CD14-positive monocyte (primary cell): Measurements from ENCODE around the gene C16orf96. TPM values are rescaled to one million over a fixed set of nuclear protein-coding genes. Genes with fewer than 3 reads are reported as not detected.

Experiments used
- DNase-seq, 3 donors: peaks; one replicate each; pipeline ENCODE4 v3.0.0-alpha.2; 2011 to 2022
- H2AFZ ChIP-seq: 2 replicates; pipeline ENCODE4 v1.6.0; 2012; ENCODE audit warnings: mild to moderate bottlenecking, low read depth, low read length, inconsistent platforms; ENCODE audit not compliant: insufficient read depth, poor library complexity, severe bottlenecking
- H3K27ac ChIP-seq, 2 donors: 1 replicate in 1 of 2; 2 replicates in 1 of 2; pipeline ENCODE4 v1.5.1; 2012 to 2013; ENCODE audit warnings: low read length in 2 of 2, control low read depth in 1 of 2, inconsistent platforms in 1 of 2, low read depth in 1 of 2, mild to moderate bottlenecking in 1 of 2
- H3K27me3 ChIP-seq, 2 donors: one replicate each; pipeline versions ENCODE4 v1.6.0 to v1.6.1; 2011 to 2013; ENCODE audit warnings: low read length in 2 of 2; ENCODE audit not compliant: control insufficient read depth in 2 of 2, insufficient read depth in 2 of 2
- H3K36me3 ChIP-seq, 2 donors: replicated peaks in 1 of 2; 1 replicate in 1 of 2; 2 replicates in 1 of 2; pipeline versions ENCODE4 v1.5.1 to v1.6.1; 2012 to 2013; ENCODE audit warnings: low read length in 2 of 2, control low read depth in 1 of 2, inconsistent platforms in 1 of 2, mild to moderate bottlenecking in 1 of 2; ENCODE audit not compliant: insufficient read depth in 2 of 2, control insufficient read depth in 1 of 2
- H3K4me1 ChIP-seq, 2 donors: 1 replicate in 1 of 2; 2 replicates in 1 of 2; pipeline versions ENCODE4 v1.5.1 to v1.6.1; 2012 to 2013; ENCODE audit warnings: low read length in 2 of 2, control low read depth in 1 of 2, inconsistent platforms in 1 of 2, mild to moderate bottlenecking in 1 of 2, moderate library complexity in 1 of 2; ENCODE audit not compliant: insufficient read depth in 2 of 2, control insufficient read depth in 1 of 2
- H3K4me2 ChIP-seq: replicated peaks from 2 replicates; pipeline ENCODE3; 2012; ENCODE audit warnings: low read length, moderate library complexity, mild to moderate bottlenecking; ENCODE audit not compliant: poor library complexity, severe bottlenecking; ENCODE audit errors: extremely low read depth
- H3K4me3 ChIP-seq, 3 experiments: fragments of 200-600 bp in 1 of 3; sonication (generic) in 1 of 3; replicated peaks in 1 of 3; 1 replicate in 2 of 3; 2 replicates in 1 of 3; pipeline ENCODE4 v1.5.1; 2011 to 2013; ENCODE audit warnings: low read length in 3 of 3, mild to moderate bottlenecking in 3 of 3, control low read depth in 2 of 3, low read depth in 2 of 3, inconsistent platforms in 1 of 3, moderate library complexity in 1 of 3
- H3K79me2 ChIP-seq: 2 replicates; pipeline ENCODE4 v1.6.0; 2012; ENCODE audit warnings: mild to moderate bottlenecking, control low read depth, inconsistent platforms, low read length, moderate library complexity; ENCODE audit not compliant: insufficient read depth
- H3K9ac ChIP-seq: 2 replicates; pipeline ENCODE4 v1.6.0; 2017; ENCODE audit warnings: low read length, mild to moderate bottlenecking; ENCODE audit not compliant: insufficient read depth, poor library complexity, severe bottlenecking
- H3K9me3 ChIP-seq, 2 donors: replicated peaks in 1 of 2; 1 replicate in 1 of 2; 2 replicates in 1 of 2; pipeline versions ENCODE4 v1.5.1 to v1.6.1; 2012 to 2013; ENCODE audit warnings: low read length in 2 of 2, control low read depth in 1 of 2; ENCODE audit not compliant: control insufficient read depth in 1 of 2, insufficient read depth in 1 of 2
- H4K20me1 ChIP-seq: 2 replicates; pipeline ENCODE4 v1.6.0; 2012; ENCODE audit warnings: mild to moderate bottlenecking, low read length, control low read depth, moderate library complexity; ENCODE audit not compliant: insufficient read depth
- H3K27ac Mint-ChIP-seq, 7 donors: one replicate each; pipeline ENCODE4 v1.8.0; 2020; ENCODE audit warnings: mild to moderate bottlenecking in 7 of 7, mixed read lengths in 7 of 7, moderate library complexity in 6 of 7, inconsistent platforms in 2 of 7
- H3K27me3 Mint-ChIP-seq, 3 donors: one replicate each; pipeline ENCODE4 v1.8.0; 2021 to 2022; ENCODE audit warnings: low read depth in 3 of 3, mild to moderate bottlenecking in 3 of 3, mixed read lengths in 3 of 3, moderate library complexity in 3 of 3, inconsistent platforms in 1 of 3
- H3K36me3 Mint-ChIP-seq, 2 donors: one replicate each; pipeline ENCODE4 v1.8.0; 2020; ENCODE audit warnings: mixed read lengths in 2 of 2, inconsistent platforms in 1 of 2, mild to moderate bottlenecking in 1 of 2
- H3K4me1 Mint-ChIP-seq: one replicate; pipeline ENCODE4 v1.8.0; 2020; ENCODE audit warnings: mild to moderate bottlenecking, mixed read lengths
- H3K4me3 Mint-ChIP-seq, 2 donors: one replicate each; pipeline ENCODE4 v1.8.0; 2020; ENCODE audit warnings: mild to moderate bottlenecking in 2 of 2, mixed read lengths in 2 of 2, moderate library complexity in 1 of 2
- H3K9me3 Mint-ChIP-seq, 7 donors: one replicate each; pipeline ENCODE4 v1.8.0; 2020 to 2022; ENCODE audit warnings: mixed read lengths in 7 of 7, mild to moderate bottlenecking in 6 of 7, moderate library complexity in 6 of 7, inconsistent platforms in 2 of 7
- CTCF ChIP-seq: fragments of 200-600 bp; IDR thresholded peaks from one replicate; pipeline ENCODE4 v1.8.0; 2022; ENCODE audit warnings: antibody characterized with exemption, mild to moderate bottlenecking
- WGBS: methylation state at CpG from one replicate; pipeline ENCODE4 v1.1.5; 2013; ENCODE audit warnings: missing lambda C conversion rate; ENCODE audit not compliant: insufficient coverage; 5-methylcytosine and 5-hydroxymethylcytosine counted together
- intact Hi-C, 2 donors: fragments of 100-400 bp; cut with micrococcal nuclease; formaldehyde crosslinking; loops; one replicate each; pipeline versions ENCODE4 v1.15.0 to v1.15.1; 2023
- polyA plus RNA-seq, 3 donors: library from polyadenylated mRNA; depleted of rRNA in 1 of 3; unstranded in 2 of 3; stranded (reverse) in 1 of 3; fragments of 300-500 nt in 2 of 3; fragments of >200 nt in 1 of 3; fragmentation: Illumina TruSeq in 2 of 3; gene quantifications; 1 replicate in 2 of 3; 2 replicates in 1 of 3; pipeline ENCODE4 v1.2.3, GENCODE V29; 2012 to 2021

Gene C16orf96
- polyA plus RNA-seq, 3 donors: 0.13 TPM; not detected in 2

- H3K9me3 ChIP-seq: no peaks in the 10 kb centered on the region
- Mint-ChIP-seq H3K27ac (no peak overlapping the region), H3K4me1 (peaks cover 7% of the 10 kb centered on the region), H3K27me3 (peaks cover 0 to 1% (median 0%) of the 10 kb centered on the region in 3 donors), H3K9me3 (no peaks in the 10 kb centered on the region), H3K36me3 (peaks cover 9 to 29% of the 10 kb centered on the region in 2 donors), H3K4me3 (no peak overlapping the region)
- no peaks in the 10 kb centered on the region for H3K27me3 ChIP-seq
- peaks cover 38% of the 10 kb centered on the region for H4K20me1 ChIP-seq
- H3K79me2 ChIP-seq: peaks cover 21% of the 10 kb centered on the region
- H3K27ac ChIP-seq: no peak overlapping the region
- H2AFZ ChIP-seq: no peak overlapping the region
- 99% methylated on average over 8 of the region's 9 CpGs for WGBS
- no peak for TF ChIP-seq CTCF
- H3K4me3 ChIP-seq: no peak overlapping the region
- peaks cover under 1 to 3% of the 10 kb centered on the region in 2 donors for H3K4me1 ChIP-seq
- no peak overlapping the region for H3K9ac ChIP-seq
- H3K36me3 ChIP-seq: peaks cover 23 to 27% of the 10 kb centered on the region in 2 donors
- intact Hi-C loops: no loop called here
- no peak for DNase-seq
- H3K4me2 ChIP-seq: no peak overlapping the region
Measured at GRCh38 chr16:4606354-4606753, 50.2 kb downstream of the C16orf96 start.

GRCh38 chr16:4607841-4608703 is 51.9 kb downstream of the C16orf96 start:
- peaks cover 0 to 1% (median 0%) of the 10 kb centered on the region in 3 donors for H3K27me3 Mint-ChIP-seq
- peaks cover 55% of the 10 kb centered on the region for H4K20me1 ChIP-seq
- H3K36me3 Mint-ChIP-seq: peaks cover 9 to 29% of the 10 kb centered on the region in 2 donors
- H3K36me3 ChIP-seq: peaks cover 23 to 27% of the 10 kb centered on the region in 2 donors
- H3K27ac Mint-ChIP-seq: peak overlapping the region in 1 of 7 donors; percentile 63
- intact Hi-C loops: no loop called here
- no peak overlapping the region for H3K9ac ChIP-seq
- H3K9me3 Mint-ChIP-seq: peaks cover 0 to 1% (median 0%) of the 10 kb centered on the region in 7 donors
- no peak for TF ChIP-seq CTCF
- H3K27me3 ChIP-seq: no peaks in the 10 kb centered on the region
- no peaks in the 10 kb centered on the region for H3K9me3 ChIP-seq
- no peak overlapping the region for H3K4me2 ChIP-seq
- WGBS: 96% methylated on average over 20 of the region's 22 CpGs
- H3K79me2 ChIP-seq: peaks cover 38% of the 10 kb centered on the region
- H2AFZ ChIP-seq: no peak overlapping the region
- H3K4me1 Mint-ChIP-seq: peaks cover 20% of the 10 kb centered on the region
- H3K4me3 Mint-ChIP-seq: no peak overlapping the region
- DNase-seq: no peak
- H3K4me3 ChIP-seq: no peak overlapping the region
- H3K4me1 ChIP-seq: peaks cover 18 to 20% of the 10 kb centered on the region in 2 donors
- H3K27ac ChIP-seq: no peak overlapping the region
